Measurements from ENCODE around the gene TRPM1.

- TF ChIP-seq CTCF (IDR thresholded peaks at IDR 0.05; ENCODE audit: insufficient read depth, low read depth, low read length) (no peak), EZH2 (IDR thresholded peaks at IDR 0.05; ENCODE audit: insufficient read depth, low read length) (no peak)
Measured at GRCh38 chr15:30992249-30992864, 109.2 kb downstream of the TRPM1 start.

Data from astrocyte (in vitro differentiated cells and primary cell).